MM.1S (cell line): ENCODE results near the gene CCNA2.

ENCODE experiments used
- DNase-seq: peaks from one replicate; pipeline ENCODE4 v3.0.0-alpha.2; 2015
- H2AFZ ChIP-seq: fragments of 300-600 bp; sonication (generic); 2 replicates; pipeline ENCODE4 v1.6.0; 2016; ENCODE audit warnings: antibody characterized with exemption, low read length
- H3F3A ChIP-seq: fragments of 300-600 bp; sonication (generic); 2 replicates; pipeline ENCODE4 v1.6.1; 2016; ENCODE audit warnings: mild to moderate bottlenecking, antibody characterized with exemption, low read length, moderate library complexity, mixed read lengths; ENCODE audit not compliant: insufficient read depth
- H3K27ac ChIP-seq: fragments of 300-600 bp; sonication (generic); 2 replicates; pipeline ENCODE4 v1.5.1; 2016; ENCODE audit warnings: mild to moderate bottlenecking, low read length
- H3K27me3 ChIP-seq: fragments of 300-600 bp; sonication (generic); replicated peaks from 2 replicates; pipeline ENCODE4 v1.6.0; 2016; ENCODE audit warnings: low read length; ENCODE audit not compliant: insufficient read depth
- H3K36me3 ChIP-seq: fragments of 300-600 bp; sonication (generic); replicated peaks from 2 replicates; pipeline ENCODE4 v1.6.1; 2016; ENCODE audit warnings: mild to moderate bottlenecking, low read length, mixed read lengths; ENCODE audit not compliant: insufficient read depth
- H3K4me1 ChIP-seq: fragments of 300-600 bp; sonication (generic); 2 replicates; pipeline ENCODE4 v1.6.1; 2016; ENCODE audit warnings: low read length, mixed read lengths
- H3K4me2 ChIP-seq: fragments of 300-600 bp; sonication (generic); 2 replicates; pipeline ENCODE4 v1.6.0; 2016; ENCODE audit warnings: low read depth, low read length
- H3K4me3 ChIP-seq: fragments of 300-600 bp; sonication (generic); 2 replicates; pipeline ENCODE4 v1.5.1; 2016; ENCODE audit warnings: low read length, mixed read lengths
- H3K79me2 ChIP-seq: fragments of 300-600 bp; sonication (generic); 2 replicates; pipeline ENCODE4 v1.6.1; 2016; ENCODE audit warnings: mixed run types, low read length, mixed read lengths
- H3K9ac ChIP-seq: fragments of 300-600 bp; sonication (generic); 2 replicates; pipeline ENCODE4 v1.6.1; 2016; ENCODE audit warnings: low read length, mixed read lengths
- H3K9me2 ChIP-seq: fragments of 300-600 bp; sonication (generic); replicated peaks from 2 replicates; pipeline ENCODE4 v1.6.1; 2016; ENCODE audit warnings: mild to moderate bottlenecking, low read length, mixed read lengths; ENCODE audit not compliant: insufficient read depth
- H3K9me3 ChIP-seq: fragments of 300-600 bp; sonication (generic); replicated peaks from 2 replicates; pipeline ENCODE4 v1.6.1; 2016; ENCODE audit warnings: mild to moderate bottlenecking, low read length, mixed read lengths; ENCODE audit not compliant: insufficient read depth
- H4K20me1 ChIP-seq: fragments of 300-600 bp; sonication (generic); 2 replicates; pipeline ENCODE4 v1.6.1; 2016; ENCODE audit warnings: mild to moderate bottlenecking, low read length, moderate library complexity, mixed read lengths; ENCODE audit not compliant: insufficient read depth
- CTCF ChIP-seq: fragments of 300-600 bp; sonication (generic); IDR thresholded peaks from 2 replicates; pipeline ENCODE4 v1.5.1; 2016; ENCODE audit warnings: antibody characterized with exemption, low read length, mixed read lengths
- EZH2 ChIP-seq: fragments of 300-600 bp; sonication (generic); optimal IDR thresholded peaks from 2 replicates; pipeline ENCODE3; 2017; ENCODE audit warnings: low read depth, mild to moderate bottlenecking, antibody characterized with exemption, low read length, mixed read lengths
- EZH2phosphoT487 ChIP-seq: fragments of 300-600 bp; sonication (generic); IDR thresholded peaks from 2 replicates; pipeline ENCODE4 v1.6.1; 2018; ENCODE audit warnings: antibody characterized with exemption, low read length

CCNA2 gene

DNA sequence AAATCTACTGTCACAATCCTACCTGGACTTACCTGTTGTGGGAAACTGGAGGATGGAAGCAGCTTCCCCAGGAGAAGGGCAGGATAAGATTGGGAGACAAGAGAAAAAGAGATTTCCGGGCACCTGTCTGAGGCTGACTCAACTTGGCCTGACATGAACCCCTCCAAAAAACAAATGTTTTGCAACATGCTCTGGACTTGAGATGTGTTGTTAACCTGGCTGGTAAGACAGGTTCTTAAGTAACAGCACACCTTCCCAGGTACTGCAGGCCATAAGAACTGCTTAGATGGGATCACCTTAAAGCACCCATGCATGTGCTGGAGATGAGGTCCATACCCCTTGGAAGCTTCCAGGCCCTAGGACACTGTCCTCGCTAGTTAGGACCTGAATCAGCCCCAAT, 54.3 kb downstream of the CCNA2 start:
- no peaks in the 10 kb centered on the region for H3K9me3 ChIP-seq
- H3K36me3 ChIP-seq: no peaks in the 10 kb centered on the region
- no peak overlapping the region for H3K9ac ChIP-seq
- H3K4me3 ChIP-seq: no peak overlapping the region
- H3K4me2 ChIP-seq: no peak overlapping the region
- TF ChIP-seq CTCF (no peak), EZH2phosphoT487 (no peak), EZH2 (no peak)
- no peaks in the 10 kb centered on the region for H3K27me3 ChIP-seq
- H2AFZ ChIP-seq: no peak overlapping the region
- DNase-seq: no peak
- H3F3A ChIP-seq: no peaks in the 10 kb centered on the region
- H3K4me1 ChIP-seq: no peaks in the 10 kb centered on the region
- no peak overlapping the region for H3K27ac ChIP-seq
- no peaks in the 10 kb centered on the region for H4K20me1 ChIP-seq
- H3K79me2 ChIP-seq: no peaks in the 10 kb centered on the region
- no peaks in the 10 kb centered on the region for H3K9me2 ChIP-seq

- Histone ChIP-seq H3K9me3 (no peaks in the 10 kb centered on the region), H3F3A (no peaks in the 10 kb centered on the region), H3K36me3 (no peaks in the 10 kb centered on the region), H3K4me2 (no peak overlapping the region), H3K9me2 (no peaks in the 10 kb centered on the region), H4K20me1 (no peaks in the 10 kb centered on the region), H3K4me3 (no peak overlapping the region), H3K4me1 (no peaks in the 10 kb centered on the region), H3K27me3 (no peaks in the 10 kb centered on the region), H3K27ac (no peak overlapping the region), H3K79me2 (no peaks in the 10 kb centered on the region), H3K9ac (no peak overlapping the region), H2AFZ (no peak overlapping the region)
- TF ChIP-seq EZH2phosphoT487 (no peak), CTCF (no peak), EZH2 (no peak)
- DNase-seq: no peak
Observed at GRCh38 chr4:121767166-121767565, 56.5 kb downstream of the CCNA2 start.
